DMS 273 (cell line): Measurements from ENCODE around the gene ZHX3.

Experiments used
- DNase-seq: peaks from one replicate; lab custom pipeline; 2025; ENCODE audit not compliant: unreplicated experiment; lab: John Stamatoyannopoulos, UW

The ZHX3 gene

DNA sequence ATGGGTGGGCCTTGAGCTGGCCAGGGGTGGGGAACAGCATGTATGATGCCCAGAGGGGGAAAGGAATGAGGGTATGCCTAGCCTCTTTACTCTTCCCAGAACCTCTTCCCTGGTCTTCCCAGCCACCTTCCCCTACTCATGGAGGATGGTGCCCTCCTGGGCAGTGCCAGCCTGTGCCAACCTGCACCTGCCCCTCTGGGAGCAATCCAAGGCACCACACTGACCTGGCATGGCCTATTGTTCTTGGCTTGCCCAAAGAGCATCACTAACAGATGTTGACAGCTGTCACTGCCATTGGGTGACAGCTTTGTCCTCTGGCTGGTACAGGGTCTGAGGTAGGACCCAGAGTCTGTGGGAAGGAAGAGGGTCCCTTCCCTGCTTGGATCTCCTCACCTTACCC is 36.0 kb upstream of the ZHX3 start:
- DNase-seq: no peak

- DNase-seq: peak; percentile 32
These were observed 35.1 kb upstream of the ZHX3 start for GRCh38 chr20:41352666-41353065.

DNA sequence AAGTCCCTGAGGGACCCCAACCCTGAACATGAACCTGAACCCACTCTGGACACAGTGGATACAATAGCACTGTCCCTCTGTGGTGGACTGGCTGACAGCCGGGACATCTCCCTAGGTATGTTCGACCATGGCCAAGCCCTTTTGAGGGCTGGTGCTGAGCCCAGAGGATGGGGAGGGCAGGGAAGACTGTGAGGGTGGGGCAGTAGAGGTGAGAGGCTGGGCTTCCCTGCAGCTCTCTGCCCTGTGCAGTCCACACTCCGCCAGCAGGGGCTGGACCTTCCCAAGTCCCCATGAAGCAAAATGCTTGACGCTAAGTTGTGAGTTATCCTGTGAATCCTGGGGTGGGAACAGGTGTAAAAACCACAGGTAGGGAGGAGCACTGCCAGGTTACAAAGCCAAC is 34.6 kb upstream of the ZHX3 start:
- peak; percentile 38 for DNase-seq

- no peak for DNase-seq
These were observed 33.0 kb upstream of the ZHX3 start for GRCh38 chr20:41350408-41350962.

DNA sequence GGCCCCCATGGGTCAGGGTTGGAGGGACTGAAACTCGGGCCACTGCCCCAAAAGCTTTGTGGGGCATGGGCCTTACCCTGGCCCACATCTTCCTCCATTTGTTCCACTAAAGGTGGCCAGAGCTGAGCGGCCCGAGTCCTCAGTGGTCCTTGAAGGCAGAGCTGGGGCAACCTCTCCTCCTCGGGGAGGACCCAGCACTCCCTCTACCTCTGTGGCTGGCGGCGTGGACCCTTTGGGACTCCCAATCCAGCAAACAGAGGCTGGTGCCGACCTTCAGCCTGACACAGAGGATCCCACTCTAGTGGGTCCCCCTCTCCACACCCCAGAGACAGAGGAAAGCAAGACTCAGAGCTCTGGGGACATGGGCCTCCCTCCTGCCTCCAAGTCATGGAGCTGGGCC is 32.4 kb upstream of the ZHX3 start:
- DNase-seq: no peak

- no peak for DNase-seq
These were observed 31.7 kb upstream of the ZHX3 start for GRCh38 chr20:41349266-41349665.

GRCh38 chr20:41348430-41349172 is 31.1 kb upstream of the ZHX3 start:
- no peak for DNase-seq

- DNase-seq: peak; percentile 62
These were observed 30.2 kb upstream of the ZHX3 start for GRCh38 chr20:41347523-41348429.

GRCh38 chr20:41345729-41346067 is 28.2 kb upstream of the ZHX3 start:
- no peak for DNase-seq

GRCh38 chr20:41344938-41345728 is 27.6 kb upstream of the ZHX3 start:
- no peak for DNase-seq

- no peak for DNase-seq
These were observed 26.9 kb upstream of the ZHX3 start for GRCh38 chr20:41344477-41344876.

DNA sequence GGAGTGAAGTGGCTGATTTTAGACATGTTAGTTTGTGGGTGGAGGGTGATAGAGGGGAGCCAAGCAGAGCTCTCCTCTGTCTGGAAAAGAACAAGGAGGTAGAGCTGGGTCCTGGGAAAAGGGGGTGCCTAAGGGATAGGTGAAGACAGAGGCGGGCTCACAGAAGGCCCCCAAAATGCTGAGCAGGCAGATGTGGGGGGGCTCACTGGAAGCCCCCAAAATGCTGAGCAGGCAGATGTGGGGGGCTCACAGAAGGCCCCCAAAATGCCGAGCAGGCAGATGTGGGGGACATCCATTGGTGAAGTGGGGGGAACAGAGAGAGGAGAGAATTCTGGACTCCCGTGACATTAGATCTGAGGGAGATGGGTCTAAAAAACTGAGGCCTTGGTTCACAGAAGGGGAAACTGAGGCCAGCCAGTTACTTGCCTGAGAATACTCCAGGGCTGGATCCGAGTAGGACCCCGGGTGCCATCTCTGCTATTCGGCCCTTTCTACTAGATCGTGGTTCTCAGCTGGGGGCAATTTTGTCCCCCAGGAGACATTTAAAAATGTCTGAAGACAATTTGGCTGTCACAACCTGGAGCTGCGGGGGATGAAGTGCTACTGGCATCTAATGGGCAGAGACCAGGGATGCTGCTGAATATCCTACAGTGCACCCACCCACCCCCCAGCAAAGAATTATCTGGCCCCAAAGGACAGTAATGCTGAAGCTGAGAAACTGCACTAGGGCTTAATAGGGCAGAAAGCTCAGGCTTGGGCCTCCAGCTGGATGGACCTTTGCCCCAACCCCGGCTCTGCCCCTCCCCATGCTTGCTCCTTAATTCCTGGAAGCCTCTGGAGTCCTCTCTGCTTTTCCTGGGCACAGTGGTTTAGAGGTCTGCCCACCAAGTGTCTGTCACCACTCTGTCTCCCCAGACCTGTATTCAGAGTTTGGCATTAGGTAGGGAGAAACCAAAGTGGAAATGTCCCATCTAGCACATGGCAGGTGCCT is 25.2 kb upstream of the ZHX3 start:
- DNase-seq: no peak

- DNase-seq: peak; percentile 87
These were observed 23.0 kb upstream of the ZHX3 start, which contains the start of gene LPIN3 for GRCh38 chr20:41340327-41341055. Gene LPIN3 (plus strand): TSS chr20:41340821. CDS start chr20:41345804, 4,983 bp downstream.

DNA sequence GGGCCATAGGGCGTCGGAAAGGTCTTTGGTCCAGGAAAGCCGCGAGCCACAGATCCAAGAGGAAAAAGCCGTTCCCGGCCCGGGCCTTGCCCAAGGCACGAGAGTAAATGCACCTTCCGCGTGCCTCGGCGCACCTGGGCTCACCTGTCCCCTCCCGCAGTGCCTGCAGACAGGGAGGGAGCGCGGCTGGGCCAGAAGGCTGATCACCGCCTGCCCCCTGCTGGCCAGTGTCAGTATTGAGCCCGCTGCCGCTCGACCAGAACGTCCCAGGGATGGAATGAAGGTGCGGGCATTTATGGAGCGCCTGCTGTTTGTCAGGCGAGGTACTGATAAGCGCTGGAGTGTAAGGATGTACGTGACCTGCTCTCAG is 22.4 kb upstream of the ZHX3 start:
- peak; percentile 83 for DNase-seq

DNA sequence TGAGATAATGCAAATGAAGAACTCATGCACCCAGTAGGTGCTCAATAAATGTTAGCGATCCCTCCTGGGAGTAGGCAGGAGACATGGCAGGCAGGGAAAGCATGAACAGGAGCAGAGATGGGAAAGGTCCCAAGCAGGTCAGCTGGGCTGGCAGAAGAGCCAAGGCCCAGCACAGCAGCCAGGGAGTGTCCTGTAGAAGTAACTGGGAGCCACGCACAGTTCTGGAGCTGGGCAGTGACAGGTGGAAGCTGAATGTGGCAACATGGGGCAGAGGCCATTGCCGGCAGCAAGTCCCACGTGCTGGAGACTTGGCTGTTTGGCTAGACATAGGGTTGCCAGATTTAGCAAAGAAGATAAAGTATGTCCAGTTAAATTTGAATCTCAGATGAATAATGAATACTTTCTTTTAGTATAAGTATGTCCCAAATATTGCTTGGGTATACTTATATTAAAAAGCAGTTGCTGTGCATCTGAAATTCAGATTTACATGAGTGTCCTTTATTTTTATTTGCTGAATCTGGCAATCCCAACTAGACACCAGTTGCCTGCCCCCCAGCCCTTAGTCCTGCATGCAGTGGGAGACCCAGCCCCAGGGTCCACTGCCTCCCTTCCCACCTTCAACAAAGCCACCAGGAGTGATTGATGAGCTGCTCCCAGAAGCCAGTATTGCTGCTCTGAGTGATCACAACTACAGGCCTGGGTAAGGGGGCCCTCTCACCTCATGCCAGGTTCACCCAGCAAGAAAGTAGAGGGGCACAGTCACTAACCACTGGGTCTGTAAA is 19.4 kb upstream of the ZHX3 start:
- DNase-seq: no peak

GRCh38 chr20:41335591-41335990 is 18.1 kb upstream of the ZHX3 start:
- no peak for DNase-seq

DNA sequence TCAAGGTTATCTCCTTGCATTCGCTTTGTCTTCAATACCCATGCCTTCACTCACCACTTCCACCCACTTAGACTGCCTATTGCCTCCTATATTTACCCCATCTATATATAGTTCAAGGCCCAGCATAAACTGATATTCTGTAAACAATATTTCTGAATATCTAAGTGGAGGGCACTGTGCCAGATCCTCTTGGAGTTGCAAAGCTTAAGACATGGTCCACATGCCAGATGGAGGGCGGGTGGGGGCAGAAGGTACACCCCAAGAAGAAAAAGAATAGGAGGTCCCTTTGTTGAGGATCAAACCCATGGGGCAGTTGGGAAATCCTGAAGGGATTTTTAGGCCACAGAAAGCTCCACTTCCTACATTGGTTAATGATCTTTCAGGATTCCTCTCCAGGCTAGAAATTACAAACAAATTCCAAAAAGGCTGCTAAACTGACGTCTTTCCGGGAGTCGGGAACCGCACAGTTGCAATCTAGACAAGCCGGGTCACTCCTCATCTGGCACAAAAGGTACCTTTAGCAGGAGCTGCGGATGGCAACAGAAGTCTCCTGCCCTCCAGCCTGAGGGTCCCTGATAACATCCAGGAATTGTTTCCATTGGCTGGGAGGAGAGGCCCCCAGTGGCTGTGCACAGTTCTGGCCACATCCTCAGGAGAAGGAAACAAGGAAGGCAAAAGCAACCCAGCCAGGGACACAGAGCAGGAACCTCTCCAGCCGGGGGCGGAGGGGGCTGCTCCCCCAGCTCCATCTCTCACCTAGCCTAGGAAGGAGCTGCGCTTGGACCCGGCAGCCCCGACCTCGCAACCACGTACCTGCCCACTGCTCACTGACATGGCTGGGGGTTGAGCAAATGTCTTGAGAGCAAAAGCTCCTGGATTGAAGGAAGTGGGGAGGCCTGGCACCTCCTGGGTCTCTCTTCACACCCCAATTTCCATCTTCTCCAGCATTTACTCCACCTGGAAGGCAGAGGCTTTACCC is 17.2 kb upstream of the ZHX3 start:
- DNase-seq: no peak
